HEK293T (cell line): ENCODE measurements around the gene SLC2A11.

Experiments used
- ARNT ChIP-seq: fragments of 450-650 bp; IDR thresholded peaks from 2 replicates; pipeline ENCODE4 v1.6.1; 2017; ENCODE audit warnings: mild to moderate bottlenecking
- BHLHE40 ChIP-seq: fragments of 450-650 bp; IDR thresholded peaks from 2 replicates; pipeline ENCODE4 v1.6.1; 2016; ENCODE audit warnings: mild to moderate bottlenecking, moderate library complexity, borderline replicate concordance
- FOXA1 ChIP-seq: fragments of 450-650 bp; IDR thresholded peaks from 2 replicates; pipeline ENCODE4 v1.6.1; 2016; ENCODE audit warnings: mild to moderate bottlenecking
- L3MBTL2 ChIP-seq: fragments of 450-650 bp; conservative IDR thresholded peaks from 2 replicates; pipeline ENCODE4 v1.6.1; 2016; ENCODE audit warnings: mild to moderate bottlenecking
- LEF1 ChIP-seq: fragments of 450-650 bp; IDR thresholded peaks from 2 replicates; pipeline ENCODE4 v1.6.1; 2017; ENCODE audit warnings: mild to moderate bottlenecking, borderline replicate concordance
- NFRKB ChIP-seq: fragments of 450-650 bp; IDR thresholded peaks from 2 replicates; pipeline ENCODE4 v1.6.1; 2016; ENCODE audit warnings: mild to moderate bottlenecking, moderate library complexity
- TARDBP ChIP-seq: fragments of 450-650 bp; IDR thresholded peaks from 2 replicates; pipeline ENCODE4 v1.6.1; 2016
- ZNF384 ChIP-seq: fragments of 450-650 bp; IDR thresholded peaks from 2 replicates; pipeline ENCODE4 v1.6.1; 2016

GRCh38 chr22:23875801-23876200 lies 18.1 kb downstream of the SLC2A11 start:
- TF ChIP-seq ARNT (no peak), LEF1 (no peak), NFRKB (no peak), L3MBTL2 (no peak), ZNF384 (no peak), TARDBP (no peak), BHLHE40 (no peak), FOXA1 (no peak)
